H1 (cell line): ENCODE measurements around the gene AGBL5. TPM values are rescaled to one million over a fixed set of nuclear protein-coding genes. Genes with fewer than 3 reads are reported as not detected.

ENCODE experiments used
- CTCF ChIA-PET: fragments of 300-600 bp; sonication (Branson Sonifier 250); formaldehyde crosslinking; loops from one replicate; lab custom pipeline; 2021; ENCODE audit not compliant: partially characterized antibody; lab: Charles Lee
- POLR2A ChIA-PET: fragments of 300-600 bp; sonication (Branson Sonifier 250); formaldehyde crosslinking; loops from one replicate; lab custom pipeline; 2021; ENCODE audit warnings: inconsistent platforms; ENCODE audit not compliant: partially characterized antibody; lab: Charles Lee
- DNase-seq, 2 experiments: peaks; one replicate each; pipeline versions ENCODE4 v3.0.0 to v3.0.0-alpha.2; 2010 to 2022; ENCODE audit warnings: low spot score in 2 of 2, low read depth in 1 of 2, mixed read lengths in 1 of 2
- FAIRE-seq: peaks from 2 replicates; lab custom pipeline; 2011; peaks lifted over from hg19 to GRCh38; lab: Jason Lieb, UNC
- H2AFZ ChIP-seq: 2 replicates; pipeline ENCODE4 v1.8.1; 2012; ENCODE audit warnings: low read length, inconsistent platforms
- H2AK5ac ChIP-seq: 2 replicates; pipeline ENCODE4 v1.6.1; 2013; ENCODE audit warnings: low read depth, low read length
- H2BK120ac ChIP-seq: replicated peaks from 2 replicates; pipeline ENCODE3; 2013; ENCODE audit warnings: low read depth, low read length, inconsistent platforms
- H2BK12ac ChIP-seq: 2 replicates; pipeline ENCODE4 v1.6.1; 2013; ENCODE audit warnings: low read depth, low read length
- H2BK15ac ChIP-seq: 2 replicates; pipeline ENCODE4 v1.6.1; 2013; ENCODE audit warnings: low read length
- H2BK20ac ChIP-seq: 2 replicates; pipeline ENCODE4 v1.6.1; 2013; ENCODE audit warnings: low read length
- H2BK5ac ChIP-seq: 2 replicates; pipeline ENCODE4 v1.6.1; 2013; ENCODE audit warnings: low read depth, low read length
- H3K14ac ChIP-seq: 2 replicates; pipeline ENCODE4 v1.6.1; 2013; ENCODE audit warnings: inconsistent platforms; ENCODE audit not compliant: insufficient read length
- H3K18ac ChIP-seq: 2 replicates; pipeline ENCODE4 v1.6.1; 2013; ENCODE audit warnings: low read length; ENCODE audit errors: extremely low read depth
- H3K23ac ChIP-seq: 2 replicates; pipeline ENCODE4 v1.6.1; 2013; ENCODE audit warnings: inconsistent platforms; ENCODE audit not compliant: insufficient read length
- H3K23me2 ChIP-seq: 2 replicates; pipeline ENCODE4 v1.6.1; 2013; ENCODE audit warnings: low read depth, low read length
- H3K27ac ChIP-seq: 2 replicates; pipeline ENCODE4 v1.6.1; 2011; ENCODE audit warnings: low read depth, low read length, inconsistent platforms
- H3K27me3 ChIP-seq, 4 experiments: replicated peaks in 1 of 4; 1 replicate in 1 of 4; 2 replicates in 3 of 4; pipeline versions ENCODE4 v1.6.1 to v1.8.1; 2011 to 2013; ENCODE audit warnings: low read length in 3 of 4, mild to moderate bottlenecking in 3 of 4, inconsistent platforms in 2 of 4, mixed read lengths in 2 of 4, moderate library complexity in 1 of 4; ENCODE audit not compliant: control insufficient read depth in 3 of 4, insufficient read depth in 3 of 4; ENCODE audit errors: extremely low read depth in 1 of 4
- H3K36me3 ChIP-seq, 4 experiments: 2 replicates each; pipeline versions ENCODE4 v1.6.1 to v1.8.1; 2011 to 2013; ENCODE audit warnings: mild to moderate bottlenecking in 4 of 4, low read length in 3 of 4, moderate library complexity in 2 of 4, control low read depth in 1 of 4, inconsistent platforms in 1 of 4; ENCODE audit not compliant: insufficient read depth in 4 of 4, control insufficient read depth in 2 of 4
- H3K4ac ChIP-seq: replicated peaks from 2 replicates; pipeline ENCODE3; 2013; ENCODE audit warnings: low read length, low read depth, mixed read lengths, inconsistent platforms; ENCODE audit not compliant: insufficient read length
- H3K4me1 ChIP-seq, 4 experiments: replicated peaks in 1 of 4; 1 replicate in 1 of 4; 2 replicates in 3 of 4; pipeline versions ENCODE4 v1.6.1 to v1.8.1; 2011 to 2013; ENCODE audit warnings: low read length in 3 of 4, inconsistent platforms in 2 of 4, mixed read lengths in 1 of 4; ENCODE audit not compliant: insufficient read depth in 4 of 4, control insufficient read depth in 3 of 4
- H3K4me2 ChIP-seq, 2 experiments: 2 replicates each; pipeline versions ENCODE4 v1.6.1 to v1.8.1; 2011 to 2013; ENCODE audit warnings: low read depth in 2 of 2, low read length in 2 of 2, control low read depth in 1 of 2, inconsistent platforms in 1 of 2, mild to moderate bottlenecking in 1 of 2; ENCODE audit not compliant: insufficient read depth in 1 of 2
- H3K4me3 ChIP-seq, 4 experiments: fragments of 200-600, 300-600 bp in 1 of 4; sonication (generic), shearing (Covaris generic), sonication (Bioruptor Twin) in 1 of 4; 2 replicates each; pipeline versions ENCODE4 v1.5.1 to v1.8.1; 2011 to 2016; ENCODE audit warnings: low read length in 4 of 4, low read depth in 3 of 4, control low read depth in 2 of 4, inconsistent platforms in 2 of 4, mild to moderate bottlenecking in 2 of 4, mixed read lengths in 1 of 4, moderate library complexity in 1 of 4; ENCODE audit not compliant: insufficient read depth in 2 of 4; ENCODE audit errors: extremely low read depth in 1 of 4
- H3K56ac ChIP-seq: replicated peaks from 2 replicates; pipeline ENCODE3; 2013; ENCODE audit warnings: low read depth, mild to moderate bottlenecking, mixed read lengths, low read length, inconsistent platforms; ENCODE audit not compliant: insufficient read length
- H3K79me1 ChIP-seq: 2 replicates; pipeline ENCODE4 v1.6.1; 2013; ENCODE audit warnings: low read depth, low read length, control low read depth
- H3K79me2 ChIP-seq, 2 experiments: 2 replicates each; pipeline versions ENCODE4 v1.6.1 to v1.8.1; 2012 to 2013; ENCODE audit warnings: low read length in 2 of 2, mild to moderate bottlenecking in 2 of 2, inconsistent platforms in 1 of 2; ENCODE audit not compliant: insufficient read depth in 2 of 2, control insufficient read depth in 1 of 2
- H3K9ac ChIP-seq, 4 experiments: replicated peaks in 1 of 4; 1 replicate in 1 of 4; 2 replicates in 3 of 4; pipeline versions ENCODE4 v1.6.1 to v1.8.1; 2011 to 2013; ENCODE audit warnings: low read depth in 3 of 4, low read length in 3 of 4, control low read depth in 2 of 4, mild to moderate bottlenecking in 2 of 4, moderate library complexity in 2 of 4, inconsistent platforms in 1 of 4; ENCODE audit errors: extremely low read depth in 1 of 4
- H3K9me3 ChIP-seq, 2 experiments: 2 replicates each; pipeline versions ENCODE4 v1.6.1 to v1.8.1; 2012 to 2013; ENCODE audit warnings: mild to moderate bottlenecking in 2 of 2, moderate library complexity in 2 of 2, control low read depth in 1 of 2, inconsistent platforms in 1 of 2, low read depth in 1 of 2, low read length in 1 of 2, mixed read lengths in 1 of 2; ENCODE audit not compliant: insufficient read depth in 2 of 2
- H4K20me1 ChIP-seq, 2 experiments: replicated peaks in 1 of 2; 2 replicates each; pipeline versions ENCODE3 to v1.8.1; 2011 to 2013; ENCODE audit warnings: inconsistent platforms in 2 of 2, low read length in 2 of 2, mild to moderate bottlenecking in 1 of 2; ENCODE audit not compliant: insufficient read depth in 2 of 2, control insufficient read depth in 1 of 2
- H4K5ac ChIP-seq: 2 replicates; pipeline ENCODE4 v1.6.1; 2013; ENCODE audit warnings: low read length, low read depth, mixed read lengths, inconsistent platforms; ENCODE audit not compliant: insufficient read length
- H4K8ac ChIP-seq: 2 replicates; pipeline ENCODE4 v1.8.0; 2013; ENCODE audit warnings: mild to moderate bottlenecking, moderate library complexity, low read length, inconsistent platforms; ENCODE audit not compliant: insufficient read depth; ENCODE audit errors: extremely low read depth
- H4K91ac ChIP-seq: replicated peaks from 2 replicates; pipeline ENCODE3; 2013; ENCODE audit warnings: low read length, mixed read lengths, inconsistent platforms; ENCODE audit not compliant: insufficient read length
- CHD1 ChIP-seq: IDR thresholded peaks from 2 replicates; pipeline ENCODE4 v1.6.1; 2012; ENCODE audit warnings: low read depth, low read length, improper control_type of control experiment
- CHD2 ChIP-seq: IDR thresholded peaks from 2 replicates; pipeline ENCODE4 v1.6.1; 2012; ENCODE audit warnings: low read length, improper control_type of control experiment
- PHF8 ChIP-seq: fragments of 200-600 bp; sonication (generic); conservative IDR thresholded peaks from 2 replicates; pipeline ENCODE4 v1.7.1; 2012; ENCODE audit warnings: low read depth, mild to moderate bottlenecking, inconsistent platforms, low read length, moderate library complexity
- SRF ChIP-seq: IDR thresholded peaks from 2 replicates; pipeline ENCODE4 v1.6.1; 2011; ENCODE audit warnings: mild to moderate bottlenecking, low read depth, low read length, moderate library complexity
- TAF1 ChIP-seq: IDR thresholded peaks from 2 replicates; pipeline ENCODE4 v1.6.1; 2011; ENCODE audit warnings: mild to moderate bottlenecking, low read depth, low read length
- TCF12 ChIP-seq: IDR thresholded peaks from 2 replicates; pipeline ENCODE4 v1.6.1; 2011; ENCODE audit warnings: low read depth, mild to moderate bottlenecking, low read length
- TEAD4 ChIP-seq: IDR thresholded peaks from 2 replicates; pipeline ENCODE4 v1.6.1; 2012; ENCODE audit warnings: low read depth, low read length, inconsistent platforms, mixed read lengths
- WGBS, 2 experiments: shearing (Covaris generic) in 1 of 2; methylation state at CpG; one replicate each; pipeline versions ENCODE4 v1.1.6 to v1.1.7; 2013 to 2015; ENCODE audit warnings: low lambda C conversion rate in 2 of 2, mixed read lengths in 2 of 2, inconsistent platforms in 1 of 2, low coverage in 1 of 2, missing lambda C conversion rate in 1 of 2; ENCODE audit not compliant: insufficient replicate concordance in 2 of 2, insufficient coverage in 1 of 2, insufficient read length in 1 of 2; ENCODE audit errors: extremely low coverage in 1 of 2, missing lambda C conversion rate in 1 of 2; 5-methylcytosine and 5-hydroxymethylcytosine counted together
- polyA plus RNA-seq, 7 experiments: library from polyadenylated mRNA; depleted of rRNA in 3 of 7; stranded (reverse) in 5 of 7; unstranded in 2 of 7; fragments of >200 nt in 5 of 7; fragments of 200-250 nt in 2 of 7; gene quantifications; 1 replicate in 5 of 7; 2 replicates in 1 of 7; 4 replicates in 1 of 7; pipeline versions ENCODE4 v1.2.1 to v1.2.3, GENCODE V29; 2011 to 2013; ENCODE audit warnings: missing spikeins in 2 of 7, mixed read lengths in 2 of 7
- total RNA-seq: library from RNA; stranded (reverse); fragmentation: NEBNext Ultra II Directional; extraction: Animal tissue kit (Norgen Biotek cat#: 25700); gene quantifications from 2 replicates; pipeline ENCODE4 v1.2.1, GENCODE V29; 2021

AGBL5 gene
- total and polyA plus RNA-seq, 2 of the 8 experiments (the other 6 are each of a cell fraction or from before 2014, with no cell fraction given) = 45.4 to 62.0 TPM

DNA sequence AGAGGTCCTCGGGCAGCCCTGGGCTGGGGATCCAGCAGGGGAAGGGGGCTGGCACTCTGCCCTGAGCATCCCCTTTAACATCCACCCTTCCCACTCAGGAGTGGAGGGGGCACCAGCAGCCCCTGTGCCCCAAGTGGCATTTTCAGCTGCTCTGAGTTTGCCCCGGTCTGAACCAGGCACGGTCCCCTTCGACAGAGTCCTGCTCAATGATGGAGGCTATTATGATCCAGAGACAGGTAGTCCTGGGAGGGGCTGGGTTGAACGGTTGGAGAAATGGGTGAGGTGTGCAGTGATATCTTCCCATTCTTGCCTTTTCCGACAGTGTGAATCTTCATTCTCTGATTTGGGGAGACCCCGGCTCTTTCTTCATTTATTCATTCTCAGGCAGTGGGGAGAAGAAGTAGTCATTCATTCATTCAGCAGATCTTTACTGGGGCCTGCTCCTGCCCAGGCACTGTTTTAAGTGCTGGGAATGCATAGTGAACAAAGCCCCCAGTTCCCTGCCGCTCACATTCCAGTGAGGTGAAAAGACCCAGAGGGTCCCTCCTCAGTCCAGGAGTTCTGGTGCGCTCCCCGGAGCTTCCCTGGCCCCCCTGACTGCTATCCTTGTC is 33.7 kb downstream of the AGBL5 start:
- H4K5ac ChIP-seq = no peak overlapping the region
- H3K9ac ChIP-seq = peak overlapping the region in 1 of 4 experiments; percentile 50; a peak in 2 of 7 replicates
- no peaks in the 10 kb centered on the region for H3K36me3 ChIP-seq
- H3K27me3 ChIP-seq = peaks cover 0 to 9% (median 4%) of the 10 kb centered on the region in 4 experiments; a peak in 2 of 7 replicates
- no peak overlapping the region for H2AFZ ChIP-seq
- H3K23me2 ChIP-seq = peaks cover 13% of the 10 kb centered on the region; the same call in 1 of the 2 replicates
- no peak overlapping the region for H3K4ac ChIP-seq
- no peak overlapping the region; the same call in 1 of the 2 replicates for H2BK12ac ChIP-seq
- no peak overlapping the region for H3K14ac ChIP-seq
- no peak overlapping the region for H3K56ac ChIP-seq
- H4K91ac ChIP-seq = no peak overlapping the region
- no peak overlapping the region for H2BK120ac ChIP-seq
- ChIA-PET CTCF (interaction anchor here (0.7 to 16.5 kb wide), 12 partner anchors 8 to 206 kb away, joined by 3 to 160 read pairs (median 4); partner anchors contain the start of genes AGBL5 and PREB), POLR2A (interaction anchor here (0.6 to 5.9 kb wide), 8 partner anchors 12 to 271 kb away, joined by 3 to 63 read pairs (median 6); partner anchors contain the start of genes AGBL5, ATRAID, GTF3C2 and OST4)
- 0 out of 2 replicates have a peak overlapping the region, but pooled peaks have one; percentile 72 for H2BK20ac ChIP-seq
- no peak overlapping the region for H2AK5ac ChIP-seq
- peak overlapping the region; percentile 70 to 84 for H3K4me2 ChIP-seq
- H3K4me1 ChIP-seq = peaks cover 4 to 28% (median 10%) of the 10 kb centered on the region in 4 experiments; a peak in 6 of 7 replicates
- peaks cover 0 to 1% of the 10 kb centered on the region in 2 experiments for H4K20me1 ChIP-seq
- no peak overlapping the region for H2BK15ac ChIP-seq
- DNase-seq = no peak
- no peak overlapping the region for H3K23ac ChIP-seq
- no peaks in the 10 kb centered on the region for H3K79me1 ChIP-seq
- WGBS, 2 experiments = 62% methylated on average over 10 of the region's 10 CpGs; no CpG with 5 or more reads in 1 of the 2 experiments
- no peaks in the 10 kb centered on the region for H3K9me3 ChIP-seq
- no peak overlapping the region for H3K18ac ChIP-seq
- H4K8ac ChIP-seq = peak overlapping the region; percentile 85
- H3K27ac ChIP-seq = no peak overlapping the region
- no peak for FAIRE-seq
- H3K4me3 ChIP-seq = peak overlapping the region; percentile 44 to 75 (median 57); a peak in 7 of 8 replicates
- H2BK5ac ChIP-seq = no peak overlapping the region
- H3K79me2 ChIP-seq = no peaks in the 10 kb centered on the region
- TF ChIP-seq TAF1 (no peak), TCF12 (no peak), TEAD4 (0 out of 2 replicates have a peak, but pooled peaks have one; percentile 27), CHD2 (no peak), CHD1 (no peak), SRF (no peak), PHF8 (no peak)
